GM10266 (cell line): ENCODE data around the gene LGALS3.
"Not testable (repeated sequence)": the region's sequence is repeated elsewhere in the genome, so short reads cannot be mapped to it uniquely, and the experiment has no call there.

ENCODE experiments used
- DNase-seq: peaks from one replicate; pipeline ENCODE4 v3.0.0; 2012; ENCODE audit errors: extremely low spot score
- CTCF ChIP-seq: IDR thresholded peaks from 2 replicates; pipeline ENCODE4 v1.5.1; 2012; ENCODE audit warnings: mild to moderate bottlenecking, low read depth; ENCODE audit not compliant: control insufficient read depth, insufficient read depth; ENCODE audit errors: missing control alignments

Gene LGALS3

GRCh38 chr14:55129086-55129427 lies at the start of gene LGALS3:
Gene LGALS3, plus strand, starts transcription at chr14:55129252. Its CDS starts 8,122 bp downstream, at chr14:55137374.
- peak; percentile 86 for DNase-seq
- TF ChIP-seq CTCF: no peak

GRCh38 chr14:55079961-55080360 lies 49.1 kb upstream of the LGALS3 start:
- DNase-seq: not testable (repeated sequence)

GRCh38 chr14:55084401-55085059 lies 44.5 kb upstream of the LGALS3 start:
- TF ChIP-seq CTCF: no peak
- DNase-seq: no peak

GRCh38 chr14:55085060-55085660 lies 43.9 kb upstream of the LGALS3 start:
- no peak for DNase-seq

GRCh38 chr14:55086938-55087337 lies 42.1 kb upstream of the LGALS3 start:
- no peak for TF ChIP-seq CTCF
- no peak for DNase-seq

More at GRCh38 chr14:55085060-55085660, 43.9 kb upstream of the LGALS3 start:
- no peak for TF ChIP-seq CTCF

- DNase-seq: no peak
- TF ChIP-seq CTCF: no peak
Observed at GRCh38 chr14:55088356-55088755, 40.7 kb upstream of the LGALS3 start.

GRCh38 chr14:55092341-55092740 lies 36.7 kb upstream of the LGALS3 start:
- DNase-seq: no peak
- TF ChIP-seq CTCF: no peak
